Right lobe of liver (tissue), 6 donors: ENCODE data around the gene TNPO2. TPM values are rescaled to one million over a fixed set of nuclear protein-coding genes. Genes with fewer than 3 reads are reported as not detected.

Experiments used
- ATAC-seq, 4 donors: fragments of 200-7000 bp; cut with Tn5 transposase; one replicate each; pipeline ENCODE4 v1.9.1; 2020; ENCODE audit warnings: mild to moderate bottlenecking in 4 of 4, moderate library complexity in 4 of 4
- DNase-seq, 3 donors: peaks; one replicate each; pipeline ENCODE4 v3.0.0-alpha.2; 2020
- H3K27ac ChIP-seq, 3 donors: fragments of 200-600 bp; one replicate each; pipeline ENCODE4 v1.8.0; 2022
- H3K27me3 ChIP-seq, 2 donors: fragments of 200-600 bp; one replicate each; pipeline ENCODE4 v1.8.0; 2022
- H3K36me3 ChIP-seq, 4 donors: fragments of 200-600 bp; sonication (generic) in 1 of 4; one replicate each; pipeline versions ENCODE4 v1.5.1 to v1.8.0; 2017 to 2022; ENCODE audit warnings: control low read depth in 1 of 4
- H3K4me1 ChIP-seq, 4 donors: fragments of 200-600 bp; sonication (generic) in 1 of 4; one replicate each; pipeline versions ENCODE4 v1.5.1 to v1.8.0; 2017 to 2022; ENCODE audit warnings: control low read depth in 1 of 4
- H3K4me3 ChIP-seq, 3 donors: fragments of 200-600 bp; one replicate each; pipeline ENCODE4 v1.8.0; 2022
- H3K9me3 ChIP-seq, 4 donors: fragments of 200-600 bp; sonication (generic) in 1 of 4; one replicate each; pipeline versions ENCODE4 v1.5.1 to v1.8.0; 2017 to 2022; ENCODE audit warnings: control low read depth in 1 of 4
- POLR2A ChIP-seq: fragments of 450-650 bp; IDR thresholded peaks from one replicate; pipeline ENCODE4 v1.6.1; 2017; ENCODE audit warnings: antibody characterized with exemption, mild to moderate bottlenecking
- WGBS: methylation state at CpG from one replicate; pipeline ENCODE4 v1.1.6; 2018; ENCODE audit warnings: low coverage, low lambda C conversion rate; ENCODE audit not compliant: insufficient coverage; ENCODE audit errors: missing lambda C conversion rate; 5-methylcytosine and 5-hydroxymethylcytosine counted together
- intact Hi-C, 2 donors: fragments of 100-400 bp; cut with DNase I; formaldehyde crosslinking; loops; one replicate each; pipeline versions ENCODE4 v1.11.2 to v1.14.1; 2022
- total RNA-seq, 6 experiments: library from RNA; depleted of rRNA in 2 of 6; stranded (reverse); fragments of >200 nt in 2 of 6; fragmentation: NEBNext Ultra II Directional in 3 of 6; extraction: Animal tissue kit (Norgen Biotek cat#: 25700) in 3 of 6; gene quantifications; one replicate each; pipeline versions ENCODE4 v1.1.0 to v1.2.4, GENCODE V29; 2016 to 2023
- TF ChIP-seq, protein P1 (sequence below), 4 donors: fragments of 200-600 bp in 3 of 4; fragments of 450-650 bp in 1 of 4; IDR thresholded peaks; one replicate each; pipeline versions ENCODE4 v1.5.1 to v1.8.0; 2016 to 2022; ENCODE audit warnings: antibody characterized with exemption in 4 of 4, mild to moderate bottlenecking in 2 of 4
- donor health status: DM: no; HTN: yes; CAD: no.
- donor health status: DM: no; HTN: no; CAD: no.
- donor health status: DM: no; HTN: no; CAD: no.
- donor health status: DM: no; HTN: yes; CAD: no.
- donor health status: DM: no; HTN: yes; CAD: no.

Gene TNPO2
- total RNA-seq, 6 experiments from 2014 or later: 14.8 to 28.7 (median 19.6) TPM

GRCh38 chr19:12676928-12677327, 46.8 kb downstream of the TNPO2 start:
- TF ChIP-seq, protein P1, sequence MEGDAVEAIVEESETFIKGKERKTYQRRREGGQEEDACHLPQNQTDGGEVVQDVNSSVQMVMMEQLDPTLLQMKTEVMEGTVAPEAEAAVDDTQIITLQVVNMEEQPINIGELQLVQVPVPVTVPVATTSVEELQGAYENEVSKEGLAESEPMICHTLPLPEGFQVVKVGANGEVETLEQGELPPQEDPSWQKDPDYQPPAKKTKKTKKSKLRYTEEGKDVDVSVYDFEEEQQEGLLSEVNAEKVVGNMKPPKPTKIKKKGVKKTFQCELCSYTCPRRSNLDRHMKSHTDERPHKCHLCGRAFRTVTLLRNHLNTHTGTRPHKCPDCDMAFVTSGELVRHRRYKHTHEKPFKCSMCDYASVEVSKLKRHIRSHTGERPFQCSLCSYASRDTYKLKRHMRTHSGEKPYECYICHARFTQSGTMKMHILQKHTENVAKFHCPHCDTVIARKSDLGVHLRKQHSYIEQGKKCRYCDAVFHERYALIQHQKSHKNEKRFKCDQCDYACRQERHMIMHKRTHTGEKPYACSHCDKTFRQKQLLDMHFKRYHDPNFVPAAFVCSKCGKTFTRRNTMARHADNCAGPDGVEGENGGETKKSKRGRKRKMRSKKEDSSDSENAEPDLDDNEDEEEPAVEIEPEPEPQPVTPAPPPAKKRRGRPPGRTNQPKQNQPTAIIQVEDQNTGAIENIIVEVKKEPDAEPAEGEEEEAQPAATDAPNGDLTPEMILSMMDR (IDR thresholded peaks at IDR 0.05): no peak
- no peak for TF ChIP-seq POLR2A
- Histone ChIP-seq H3K27ac (no peak overlapping the region), H3K9me3 (no peaks in the 10 kb centered on the region), H3K36me3 (peaks cover 0 to 66% (median 26%) of the 10 kb centered on the region in 4 donors), H3K4me3 (no peak overlapping the region), H3K27me3 (no peaks in the 10 kb centered on the region), H3K4me1 (peaks cover 0 to 19% (median 0%) of the 10 kb centered on the region in 4 donors)
- ATAC-seq (no peak), DNase-seq (no peak)
- intact Hi-C loops: no loop called here
- 83% methylated on average over 1 of the region's 12 CpGs for WGBS

DNA sequence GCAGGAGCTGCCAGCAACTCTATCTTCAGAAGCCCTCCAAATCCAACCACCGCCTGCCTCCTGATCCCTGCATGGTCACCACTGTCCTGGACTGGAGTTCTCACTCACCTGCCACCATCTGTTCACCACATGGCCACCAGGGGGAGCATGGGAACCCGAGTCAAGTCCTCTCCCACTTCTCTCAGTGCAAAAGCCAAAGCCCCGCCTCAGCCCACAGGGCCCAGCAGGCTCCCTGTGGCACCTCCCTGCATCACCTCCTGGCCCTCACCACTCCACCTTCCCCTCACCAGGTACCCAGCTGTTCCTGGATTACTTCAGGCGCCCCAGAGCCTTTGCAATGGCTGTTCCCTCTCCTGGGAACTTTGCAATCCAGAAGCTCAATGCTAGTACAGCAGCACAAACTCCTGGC, 47.3 kb downstream of the TNPO2 start:
- intact Hi-C loops: no loop called here

GRCh38 chr19:12675940-12676339, 47.8 kb downstream of the TNPO2 start:
- Histone ChIP-seq H3K27me3 (no peaks in the 10 kb centered on the region), H3K9me3 (no peaks in the 10 kb centered on the region), H3K27ac (no peak overlapping the region), H3K4me1 (peaks cover 0 to 19% (median 0%) of the 10 kb centered on the region in 4 donors), H3K36me3 (peaks cover 0 to 66% (median 26%) of the 10 kb centered on the region in 4 donors), H3K4me3 (no peak overlapping the region)
- DNase-seq: no peak
- no CpG with 5 or more reads among the region's 15 CpGs for WGBS
- intact Hi-C loops: no loop called here
- ATAC-seq: no peak
- TF ChIP-seq POLR2A: no peak
- TF ChIP-seq, protein P1 (IDR thresholded peaks at IDR 0.05): no peak

More for the DNA sequence above, 47.3 kb downstream of the TNPO2 start:
- ATAC-seq (peak; percentile 56 to 74 (median 68)), DNase-seq (peak; percentile 84 to 88 (median 85))
- Histone ChIP-seq H3K9me3 (no peaks in the 10 kb centered on the region), H3K27ac (no peak overlapping the region), H3K4me1 (peaks cover 0 to 19% (median 0%) of the 10 kb centered on the region in 4 donors), H3K4me3 (no peak overlapping the region), H3K36me3 (peaks cover 0 to 66% (median 26%) of the 10 kb centered on the region in 4 donors), H3K27me3 (no peaks in the 10 kb centered on the region)
- no CpG with 5 or more reads among the region's 4 CpGs for WGBS
- TF ChIP-seq, protein P1 (IDR thresholded peaks at IDR 0.05): peak; percentile 78 to 86 (median 82)
- no peak for TF ChIP-seq POLR2A

GRCh38 chr19:12675399-12675798, 48.3 kb downstream of the TNPO2 start:
- intact Hi-C loops: no loop called here

More at GRCh38 chr19:12675399-12675798, 48.3 kb downstream of the TNPO2 start:
- Histone ChIP-seq H3K27me3 (no peaks in the 10 kb centered on the region), H3K4me1 (peaks cover 0 to 24% (median 0%) of the 10 kb centered on the region in 4 donors), H3K36me3 (peaks cover 0 to 66% (median 26%) of the 10 kb centered on the region in 4 donors), H3K27ac (no peak overlapping the region), H3K9me3 (no peaks in the 10 kb centered on the region), H3K4me3 (no peak overlapping the region)
- 93% methylated on average over 5 of the region's 10 CpGs for WGBS
- DNase-seq (no peak), ATAC-seq (no peak)
- no peak for TF ChIP-seq POLR2A
- TF ChIP-seq, protein P1 (IDR thresholded peaks at IDR 0.05): no peak
